CD8-positive, alpha-beta memory T cell (primary cell): ENCODE measurements around the gene ALPK3. TPM values are rescaled to one million over a fixed set of nuclear protein-coding genes. Genes with fewer than 3 reads are reported as not detected.

Experiments used
- CTCF ChIA-PET: fragments of 350-600 bp; sonication (Branson Sonifier 250); formaldehyde crosslinking; loops from one replicate; lab custom pipeline; 2021; ENCODE audit warnings: antibody characterized with exemption; lab: Charles Lee
- POLR2A ChIA-PET: fragments of 350-600 bp; sonication (Branson Sonifier 250); formaldehyde crosslinking; loops from one replicate; lab custom pipeline; 2021; ENCODE audit warnings: antibody characterized with exemption; lab: Charles Lee
- DNase-seq, 5 donors: peaks; one replicate each; pipeline versions ENCODE4 v3.0.0 to v3.0.0-alpha.2; 2020 to 2022; ENCODE audit warnings: mixed read lengths in 1 of 5
- H3K27ac ChIP-seq: one replicate; pipeline ENCODE4 v1.7.0; 2013; ENCODE audit warnings: low read depth, mild to moderate bottlenecking, low read length, moderate library complexity
- H3K27me3 ChIP-seq: 2 replicates; pipeline ENCODE4 v1.7.0; 2013; ENCODE audit warnings: low read length, mild to moderate bottlenecking; ENCODE audit not compliant: insufficient read depth, poor library complexity, severe bottlenecking
- H3K36me3 ChIP-seq: 2 replicates; pipeline ENCODE4 v1.7.0; 2013; ENCODE audit warnings: mild to moderate bottlenecking, low read length, moderate library complexity; ENCODE audit not compliant: insufficient read depth
- H3K4me1 ChIP-seq: 2 replicates; pipeline ENCODE4 v1.7.0; 2013; ENCODE audit warnings: mild to moderate bottlenecking, low read length, moderate library complexity; ENCODE audit not compliant: insufficient read depth
- H3K4me3 ChIP-seq: 2 replicates; pipeline ENCODE4 v1.7.0; 2013; ENCODE audit warnings: mild to moderate bottlenecking, low read length
- H3K9me3 ChIP-seq: 2 replicates; pipeline ENCODE4 v1.7.0; 2013; ENCODE audit warnings: mild to moderate bottlenecking, low read length
- H3K27ac Mint-ChIP-seq, 8 donors: one replicate each; pipeline ENCODE4 v1.8.0; 2020 to 2021; ENCODE audit warnings: mixed read lengths in 8 of 8, mild to moderate bottlenecking in 6 of 8, inconsistent platforms in 3 of 8, moderate library complexity in 3 of 8
- H3K27me3 Mint-ChIP-seq, 2 donors: one replicate each; pipeline ENCODE4 v1.8.0; 2020 to 2021; ENCODE audit warnings: mixed read lengths in 2 of 2, mild to moderate bottlenecking in 1 of 2, moderate library complexity in 1 of 2
- H3K36me3 Mint-ChIP-seq, 3 donors: one replicate each; pipeline ENCODE4 v1.8.0; 2020 to 2021; ENCODE audit warnings: mixed read lengths in 3 of 3, inconsistent platforms in 1 of 3, mild to moderate bottlenecking in 1 of 3
- H3K4me1 Mint-ChIP-seq, 3 donors: one replicate each; pipeline ENCODE4 v1.8.0; 2020 to 2021; ENCODE audit warnings: mixed read lengths in 3 of 3, inconsistent platforms in 1 of 3, mild to moderate bottlenecking in 1 of 3
- H3K4me3 Mint-ChIP-seq, 7 donors: one replicate each; pipeline ENCODE4 v1.8.0; 2020 to 2021; ENCODE audit warnings: mixed read lengths in 7 of 7, mild to moderate bottlenecking in 6 of 7, moderate library complexity in 4 of 7, inconsistent platforms in 2 of 7
- H3K9me3 Mint-ChIP-seq, 5 donors: one replicate each; pipeline ENCODE4 v1.8.0; 2020 to 2022; ENCODE audit warnings: mixed read lengths in 5 of 5, mild to moderate bottlenecking in 3 of 5, moderate library complexity in 2 of 5, inconsistent platforms in 1 of 5
- polyA plus RNA-seq: library from polyadenylated mRNA; unstranded; fragments of 300-500 nt; fragmentation: Illumina TruSeq; gene quantifications from one replicate; pipeline ENCODE4 v1.2.3, GENCODE V29; 2021
- total RNA-seq, 2 experiments: library from RNA; stranded (reverse); gene quantifications; one replicate each; pipeline ENCODE4 v1.2.3, GENCODE V29; 2021

The ALPK3 gene
- total and polyA plus RNA-seq, 3 experiments from 2014 or later, result 0.03 to 0.18 (median 0.07) TPM

DNA sequence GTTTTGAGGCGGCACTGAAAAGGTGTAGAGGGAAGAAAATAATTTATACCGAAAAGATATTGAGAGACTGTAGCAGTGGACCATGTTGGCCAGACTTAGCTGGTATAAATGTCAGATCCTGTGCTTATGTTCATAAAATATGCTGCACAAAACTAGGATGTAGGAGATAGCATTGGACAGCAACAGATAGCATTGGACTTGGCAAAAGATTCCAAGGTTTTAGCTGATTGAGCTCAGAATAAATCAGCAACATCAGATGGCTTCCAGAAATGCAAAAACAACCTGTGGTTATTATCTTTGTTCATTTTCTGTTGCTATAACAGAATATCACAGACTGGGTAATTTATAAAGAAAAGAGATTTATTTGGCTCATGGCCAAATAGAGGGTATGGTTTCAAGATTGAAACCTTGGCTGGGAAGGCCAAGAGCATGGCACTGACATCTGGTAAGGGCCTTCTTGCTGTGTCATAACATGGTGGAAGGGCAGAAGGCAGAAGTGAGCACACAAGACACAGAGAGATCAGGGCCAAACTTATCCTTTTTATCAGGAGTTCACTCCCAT lies 102.0 kb downstream of the ALPK3 start:
- H3K36me3 ChIP-seq, result no peaks in the 10 kb centered on the region
- Mint-ChIP-seq H3K36me3 (peaks cover 0 to 9% (median 0%) of the 10 kb centered on the region in 3 donors), H3K4me3 (no peak overlapping the region), H3K4me1 (no peaks in the 10 kb centered on the region), H3K9me3 (peaks cover 0 to 2% (median 0%) of the 10 kb centered on the region in 5 donors), H3K27me3 (peaks cover 5 to 9% of the 10 kb centered on the region in 2 donors), H3K27ac (peak overlapping the region in 1 of 8 donors; percentile 19)
- CTCF ChIA-PET, result interaction anchor here (1.8 kb wide), 1 partner anchor 9 kb away, joined by 4 read pairs; no protein-coding TSS in a partner anchor
- no peaks in the 10 kb centered on the region for H3K27me3 ChIP-seq
- H3K4me1 ChIP-seq, result no peaks in the 10 kb centered on the region
- no peak overlapping the region for H3K27ac ChIP-seq
- DNase-seq, result no peak
- no peak overlapping the region for H3K4me3 ChIP-seq
- no peaks in the 10 kb centered on the region for H3K9me3 ChIP-seq
- POLR2A ChIA-PET, result no interaction called here

DNA sequence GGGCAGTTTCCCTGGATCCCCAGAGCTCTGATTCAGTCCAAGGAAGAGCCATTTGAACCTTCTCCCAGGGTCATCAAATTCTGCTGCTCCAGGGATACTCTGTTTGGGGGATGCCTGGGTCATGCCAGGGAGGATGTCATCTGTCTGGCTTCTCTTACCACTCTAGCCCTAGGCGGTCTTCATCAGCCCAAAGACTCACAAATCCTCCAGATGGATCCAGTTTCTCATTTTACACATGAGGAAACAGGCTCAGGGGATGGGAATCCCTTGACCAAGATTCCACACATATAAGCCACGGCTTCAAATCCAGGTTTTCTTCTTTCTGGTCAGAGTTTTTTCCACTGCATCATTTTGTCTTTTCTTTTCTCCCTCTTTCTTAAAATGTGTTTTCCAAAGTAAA lies 104.0 kb downstream of the ALPK3 start:
- H3K27ac ChIP-seq, result no peak overlapping the region
- DNase-seq, result no peak
- no peaks in the 10 kb centered on the region for H3K27me3 Mint-ChIP-seq
- H3K4me3 Mint-ChIP-seq, result no peak overlapping the region
- CTCF ChIA-PET, result no interaction called here
- H3K4me3 ChIP-seq, result no peak overlapping the region
- H3K36me3 ChIP-seq, result no peaks in the 10 kb centered on the region
- POLR2A ChIA-PET, result no interaction called here
- peak overlapping the region in 1 of 8 donors; percentile 6 for H3K27ac Mint-ChIP-seq
- no peaks in the 10 kb centered on the region for H3K4me1 Mint-ChIP-seq
- H3K9me3 Mint-ChIP-seq, result no peaks in the 10 kb centered on the region
- no peaks in the 10 kb centered on the region for H3K4me1 ChIP-seq
- no peaks in the 10 kb centered on the region for H3K9me3 ChIP-seq
- no peaks in the 10 kb centered on the region for H3K36me3 Mint-ChIP-seq
- H3K27me3 ChIP-seq, result no peaks in the 10 kb centered on the region

DNA sequence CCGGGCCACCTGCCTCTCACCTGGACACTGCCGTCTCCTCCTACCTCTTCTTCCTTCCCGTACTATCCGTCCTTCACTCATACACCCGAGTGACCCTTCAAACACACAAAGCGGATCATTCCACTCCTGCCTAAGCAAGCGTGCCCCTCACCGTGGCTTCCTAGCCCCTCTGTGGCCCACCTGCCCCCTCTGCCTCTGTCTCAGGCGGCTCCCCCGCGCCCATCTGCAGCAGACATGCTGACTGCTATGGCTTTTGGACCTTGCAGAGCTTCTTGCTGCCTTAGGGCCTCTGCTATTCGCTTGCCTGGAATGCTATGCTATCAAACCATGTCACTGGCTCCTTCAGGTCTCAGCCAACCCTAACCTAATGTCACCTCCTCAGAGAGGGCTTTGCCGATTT lies 105.4 kb downstream of the ALPK3 start:
- H3K27me3 Mint-ChIP-seq, result no peaks in the 10 kb centered on the region
- Histone ChIP-seq H3K36me3 (no peaks in the 10 kb centered on the region), H3K27me3 (no peaks in the 10 kb centered on the region), H3K4me3 (no peak overlapping the region), H3K9me3 (no peaks in the 10 kb centered on the region), H3K4me1 (no peaks in the 10 kb centered on the region), H3K27ac (no peak overlapping the region)
- no peaks in the 10 kb centered on the region for H3K4me1 Mint-ChIP-seq
- DNase-seq, result no peak
- H3K27ac Mint-ChIP-seq, result no peak overlapping the region
- no peak overlapping the region for H3K4me3 Mint-ChIP-seq
- no peaks in the 10 kb centered on the region for H3K9me3 Mint-ChIP-seq
- no peaks in the 10 kb centered on the region for H3K36me3 Mint-ChIP-seq
- ChIA-PET CTCF (no interaction called here), POLR2A (no interaction called here)

Other genes starting within 250 kb of the ALPK3 start
- gene ZSCAN2, start 216.3 kb upstream of the ALPK3 start, total RNA-seq, result 10 to 100 TPM; 13.5 to 14.3 TPM
- gene ZSCAN2, start 216.3 kb upstream of the ALPK3 start, polyA plus RNA-seq, result 6.0 TPM
- 10 to 100 TPM; 26.7 to 27.7 TPM for gene WDR73, start 163.1 kb upstream of the ALPK3 start, total RNA-seq
- 14.8 TPM for gene WDR73, start 163.1 kb upstream of the ALPK3 start, polyA plus RNA-seq
- gene NMB, start 159.2 kb upstream of the ALPK3 start, total RNA-seq, result 1 to 10 TPM; 3.6 to 5.2 TPM
- 3.9 TPM for gene NMB, start 159.2 kb upstream of the ALPK3 start, polyA plus RNA-seq
- gene SEC11A, start 101.2 kb upstream of the ALPK3 start, total RNA-seq, result 100 to 1,000 TPM; 132 to 133 TPM
- 134 TPM for gene SEC11A, start 101.2 kb upstream of the ALPK3 start, polyA plus RNA-seq
- 10 to 100 TPM; 31.2 to 33.1 TPM for gene ZNF592, start 68.8 kb upstream of the ALPK3 start, total RNA-seq
- 10.4 TPM for gene ZNF592, start 68.8 kb upstream of the ALPK3 start, polyA plus RNA-seq
- gene SLC28A1, start 67.3 kb downstream of the ALPK3 start, total RNA-seq, result not detected
- gene SLC28A1, start 67.3 kb downstream of the ALPK3 start, polyA plus RNA-seq, result not detected
- gene PDE8A, start 164.5 kb downstream of the ALPK3 start, total RNA-seq, result 10 to 100 TPM; 14.3 to 17.6 TPM
- 4.4 TPM for gene PDE8A, start 164.5 kb downstream of the ALPK3 start, polyA plus RNA-seq